K562 (cell line): Measurements from ENCODE around the gene ARID5B.

Experiments used
- CHD4 ChIP-seq: fragments of 200-600 bp; sonication (generic); IDR thresholded peaks from 3 replicates; pipeline ENCODE4 v1.6.1; 2012; ENCODE audit warnings: low read depth, mild to moderate bottlenecking, mixed read lengths, low read length, inconsistent platforms; ENCODE audit not compliant: insufficient read depth, insufficient replicate concordance, poor library complexity, severe bottlenecking
- CTCF ChIP-seq, 3 experiments: IDR thresholded peaks in 2 of 3; conservative IDR thresholded peaks in 1 of 3; 2 replicates each; pipeline ENCODE4 v1.5.1; 2011 to 2012; ENCODE audit warnings: low read length in 3 of 3, mild to moderate bottlenecking in 3 of 3, control low read depth in 2 of 3, improper control_type of control experiment in 1 of 3, inconsistent platforms in 1 of 3, low read depth in 1 of 3, mixed read lengths in 1 of 3, moderate library complexity in 1 of 3; ENCODE audit not compliant: insufficient read depth in 2 of 3
- MXI1 ChIP-seq: IDR thresholded peaks from 2 replicates; pipeline ENCODE4 v1.6.1; 2011; ENCODE audit warnings: low read depth, mild to moderate bottlenecking, improper control_type of control experiment, low read length
- PHF21A ChIP-seq: fragments of 450-650 bp; IDR thresholded peaks from 2 replicates; pipeline ENCODE4 v1.6.1; 2017; ENCODE audit warnings: low read depth, borderline replicate concordance
- POLR2AphosphoS5 ChIP-seq: IDR thresholded peaks from 2 replicates; pipeline ENCODE4 v1.6.1; 2011; ENCODE audit warnings: mild to moderate bottlenecking, low read depth, low read length, moderate library complexity; ENCODE audit not compliant: control insufficient read depth, insufficient read depth
- SREBF1 ChIP-seq: fragments of 150-350 bp; IDR thresholded peaks from 2 replicates; pipeline ENCODE4 v1.6.1; 2014; ENCODE audit warnings: antibody characterized with exemption, low read depth, low read length, borderline replicate concordance
- ZNF24 ChIP-seq: fragments of 450-650 bp; IDR thresholded peaks from 2 replicates; pipeline ENCODE4 v1.6.1; 2016
- TF ChIP-seq, protein P1 (sequence below): fragments of 450-650 bp; IDR thresholded peaks from 2 replicates; pipeline ENCODE4 v1.6.1; 2016; ENCODE audit warnings: missing biosample characterization, missing genetic modification characterization

DNA sequence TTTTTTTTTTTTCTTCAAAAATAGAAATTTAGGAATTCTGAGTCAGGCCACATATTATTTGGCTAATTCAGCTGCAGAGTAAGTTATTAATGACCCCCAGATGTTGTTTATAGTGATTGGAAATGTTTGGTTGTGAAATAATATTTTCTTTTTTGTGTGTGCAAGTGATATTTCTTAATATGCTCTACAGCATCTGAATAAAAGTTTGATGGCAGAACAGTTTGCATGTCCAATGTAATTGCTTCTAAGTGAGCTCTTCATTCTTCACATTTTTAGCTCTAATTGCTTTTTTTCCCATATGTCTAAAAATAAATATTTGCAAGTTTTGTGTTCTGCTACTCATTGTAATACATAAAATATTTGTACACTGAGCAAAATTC lies 116.0 kb downstream of the ARID5B start:
- TF ChIP-seq ZNF24 (no peak), CTCF (IDR thresholded peaks at IDR 0.05 in 2 of 3, conservative IDR thresholded peaks at IDR 0.05 in 1 of 3; ENCODE audit: insufficient read depth in 2 of 3, low read depth in 1 of 3, low read length in 3 of 3) (no peak), PHF21A (no peak), CHD4 (no peak), POLR2AphosphoS5 (no peak), MXI1 (no peak), SREBF1 (no peak)
- TF ChIP-seq, protein P1, sequence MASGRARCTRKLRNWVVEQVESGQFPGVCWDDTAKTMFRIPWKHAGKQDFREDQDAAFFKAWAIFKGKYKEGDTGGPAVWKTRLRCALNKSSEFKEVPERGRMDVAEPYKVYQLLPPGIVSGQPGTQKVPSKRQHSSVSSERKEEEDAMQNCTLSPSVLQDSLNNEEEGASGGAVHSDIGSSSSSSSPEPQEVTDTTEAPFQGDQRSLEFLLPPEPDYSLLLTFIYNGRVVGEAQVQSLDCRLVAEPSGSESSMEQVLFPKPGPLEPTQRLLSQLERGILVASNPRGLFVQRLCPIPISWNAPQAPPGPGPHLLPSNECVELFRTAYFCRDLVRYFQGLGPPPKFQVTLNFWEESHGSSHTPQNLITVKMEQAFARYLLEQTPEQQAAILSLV (tag), result no peak
